ENCODE data around the gene ISG20L2. TPM values are rescaled to one million over a fixed set of nuclear protein-coding genes. Genes with fewer than 3 reads are reported as not detected.
A peak's percentile ranks its signal among the peaks of the same experiment; 100 is the strongest.

Gene ISG20L2
- total and polyA plus RNA-seq, 12 donors, result 5.7 to 17.5 (median 13.3) TPM

GRCh38 chr1:156743367-156744302, 15.1 kb upstream of the ISG20L2 start:
- peak overlapping the region in 7 of 10 donors; percentile 18 to 100 (median 95) for H3K27ac ChIP-seq
- H3K4me1 ChIP-seq, result peaks cover 22 to 76% (median 52%) of the 10 kb centered on the region in 9 donors
- no peaks in the 10 kb centered on the region for H3K9me3 ChIP-seq
- H3K27me3 ChIP-seq, result no peaks in the 10 kb centered on the region
- H3K4me3 ChIP-seq, result no peak overlapping the region
- no peak for DNase-seq
- no peak for ATAC-seq
- WGBS, 2 donors, result 73 to 77% methylated on average over 14 of the region's 14 CpGs
- peaks cover 0 to 38% (median 21%) of the 10 kb centered on the region in 9 donors for H3K36me3 ChIP-seq
- intact Hi-C loops (cut with DNase I), result loop anchor here in 1 of 10 donors (10.0 kb wide), 1 partner anchor 239 kb away; the partner anchor contains the start of gene MEF2D
- TF ChIP-seq CTCF (IDR thresholded peaks at IDR 0.05), result no peak

- no peak for ATAC-seq
- TF ChIP-seq CTCF (IDR thresholded peaks at IDR 0.05), result no peak
- WGBS, 2 donors, result 91 to 94% methylated on average over 4 of the region's 4 CpGs
- Histone ChIP-seq H3K27ac (peak overlapping the region in 1 of 10 donors; percentile 96), H3K4me3 (no peak overlapping the region), H3K27me3 (no peaks in the 10 kb centered on the region), H3K9me3 (no peaks in the 10 kb centered on the region), H3K4me1 (peaks cover 14 to 67% (median 43%) of the 10 kb centered on the region in 9 donors), H3K36me3 (peaks cover 0 to 46% (median 23%) of the 10 kb centered on the region in 9 donors)
- DNase-seq, result no peak
- intact Hi-C loops (cut with DNase I), result loop anchor here in 1 of 10 donors (10.0 kb wide), 1 partner anchor 238 kb away; the partner anchor contains the start of gene MEF2D
Measured at GRCh38 chr1:156742801-156743200, 14.2 kb upstream of the ISG20L2 start.

GRCh38 chr1:156742017-156742416, 13.5 kb upstream of the ISG20L2 start:
- TF ChIP-seq CTCF (IDR thresholded peaks at IDR 0.05), result no peak
- ATAC-seq (no peak), DNase-seq (no peak)
- H3K4me1 ChIP-seq, result peaks cover 10 to 60% (median 37%) of the 10 kb centered on the region in 9 donors
- intact Hi-C loops (cut with DNase I), result loop anchor here in 1 of 10 donors (10.0 kb wide), 1 partner anchor 237 kb away; the partner anchor contains the start of gene MEF2D
- H3K36me3 ChIP-seq, result peaks cover 0 to 54% (median 29%) of the 10 kb centered on the region in 9 donors
- H3K27ac ChIP-seq, result peak overlapping the region in 9 of 10 donors; percentile 61 to 96 (median 89)
- peak overlapping the region in 1 of 10 donors; percentile 67 for H3K4me3 ChIP-seq
- no peaks in the 10 kb centered on the region for H3K9me3 ChIP-seq
- WGBS, 2 donors, result 87 to 91% methylated on average over 3 of the region's 3 CpGs
- H3K27me3 ChIP-seq, result no peaks in the 10 kb centered on the region

- Histone ChIP-seq H3K4me1 (peaks cover 10 to 56% (median 35%) of the 10 kb centered on the region in 9 donors), H3K36me3 (peaks cover 0 to 59% (median 34%) of the 10 kb centered on the region in 9 donors), H3K9me3 (no peaks in the 10 kb centered on the region), H3K4me3 (peak overlapping the region in 8 of 10 donors; percentile 9 to 87 (median 74)), H3K27me3 (no peaks in the 10 kb centered on the region), H3K27ac (peak overlapping the region; percentile 59 to 96 (median 88))
- DNase-seq (no peak), ATAC-seq (peak in 2 of 8 donors; percentile 0 to 2)
- TF ChIP-seq CTCF (IDR thresholded peaks at IDR 0.05), result no peak
- intact Hi-C loops (cut with DNase I), result loop anchor here in 3 of 10 donors (1.0 to 10.0 kb wide), 3 partner anchors 15 to 237 kb away; partner anchors contain the start of genes PRCC (in 2 of the 3) and MEF2D (in 1 of the 3)
- 57 to 58% methylated on average over 8 of the region's 8 CpGs for WGBS, 2 donors
Measured at GRCh38 chr1:156741481-156741983, 13.0 kb upstream of the ISG20L2 start.
